H1 (cell line): ENCODE measurements around the gene STT3A. TPM values are rescaled to one million over a fixed set of nuclear protein-coding genes. Genes with fewer than 3 reads are reported as not detected.

ENCODE experiments used
- CTCF ChIA-PET: fragments of 300-600 bp; sonication (Branson Sonifier 250); formaldehyde crosslinking; loops from one replicate; lab custom pipeline; 2021; ENCODE audit not compliant: partially characterized antibody; lab: Charles Lee
- POLR2A ChIA-PET: fragments of 300-600 bp; sonication (Branson Sonifier 250); formaldehyde crosslinking; loops from one replicate; lab custom pipeline; 2021; ENCODE audit warnings: inconsistent platforms; ENCODE audit not compliant: partially characterized antibody; lab: Charles Lee
- DNase-seq, 2 experiments: peaks; one replicate each; pipeline versions ENCODE4 v3.0.0 to v3.0.0-alpha.2; 2010 to 2022; ENCODE audit warnings: low spot score in 2 of 2, low read depth in 1 of 2, mixed read lengths in 1 of 2
- FAIRE-seq: peaks from 2 replicates; lab custom pipeline; 2011; peaks lifted over from hg19 to GRCh38; lab: Jason Lieb, UNC
- H2AFZ ChIP-seq: 2 replicates; pipeline ENCODE4 v1.8.1; 2012; ENCODE audit warnings: low read length, inconsistent platforms
- H2AK5ac ChIP-seq: 2 replicates; pipeline ENCODE4 v1.6.1; 2013; ENCODE audit warnings: low read depth, low read length
- H2BK120ac ChIP-seq: replicated peaks from 2 replicates; pipeline ENCODE3; 2013; ENCODE audit warnings: low read depth, low read length, inconsistent platforms
- H2BK12ac ChIP-seq: 2 replicates; pipeline ENCODE4 v1.6.1; 2013; ENCODE audit warnings: low read depth, low read length
- H2BK15ac ChIP-seq: 2 replicates; pipeline ENCODE4 v1.6.1; 2013; ENCODE audit warnings: low read length
- H2BK20ac ChIP-seq: 2 replicates; pipeline ENCODE4 v1.6.1; 2013; ENCODE audit warnings: low read length
- H2BK5ac ChIP-seq: 2 replicates; pipeline ENCODE4 v1.6.1; 2013; ENCODE audit warnings: low read depth, low read length
- H3K14ac ChIP-seq: 2 replicates; pipeline ENCODE4 v1.6.1; 2013; ENCODE audit warnings: inconsistent platforms; ENCODE audit not compliant: insufficient read length
- H3K18ac ChIP-seq: 2 replicates; pipeline ENCODE4 v1.6.1; 2013; ENCODE audit warnings: low read length; ENCODE audit errors: extremely low read depth
- H3K23ac ChIP-seq: 2 replicates; pipeline ENCODE4 v1.6.1; 2013; ENCODE audit warnings: inconsistent platforms; ENCODE audit not compliant: insufficient read length
- H3K23me2 ChIP-seq: 2 replicates; pipeline ENCODE4 v1.6.1; 2013; ENCODE audit warnings: low read depth, low read length
- H3K27ac ChIP-seq: 2 replicates; pipeline ENCODE4 v1.6.1; 2011; ENCODE audit warnings: low read depth, low read length, inconsistent platforms
- H3K27me3 ChIP-seq, 4 experiments: replicated peaks in 1 of 4; 1 replicate in 1 of 4; 2 replicates in 3 of 4; pipeline versions ENCODE4 v1.6.1 to v1.8.1; 2011 to 2013; ENCODE audit warnings: low read length in 3 of 4, mild to moderate bottlenecking in 3 of 4, inconsistent platforms in 2 of 4, mixed read lengths in 2 of 4, moderate library complexity in 1 of 4; ENCODE audit not compliant: control insufficient read depth in 3 of 4, insufficient read depth in 3 of 4; ENCODE audit errors: extremely low read depth in 1 of 4
- H3K36me3 ChIP-seq, 4 experiments: 2 replicates each; pipeline versions ENCODE4 v1.6.1 to v1.8.1; 2011 to 2013; ENCODE audit warnings: mild to moderate bottlenecking in 4 of 4, low read length in 3 of 4, moderate library complexity in 2 of 4, control low read depth in 1 of 4, inconsistent platforms in 1 of 4; ENCODE audit not compliant: insufficient read depth in 4 of 4, control insufficient read depth in 2 of 4
- H3K4ac ChIP-seq: replicated peaks from 2 replicates; pipeline ENCODE3; 2013; ENCODE audit warnings: low read length, low read depth, mixed read lengths, inconsistent platforms; ENCODE audit not compliant: insufficient read length
- H3K4me1 ChIP-seq, 4 experiments: replicated peaks in 1 of 4; 1 replicate in 1 of 4; 2 replicates in 3 of 4; pipeline versions ENCODE4 v1.6.1 to v1.8.1; 2011 to 2013; ENCODE audit warnings: low read length in 3 of 4, inconsistent platforms in 2 of 4, mixed read lengths in 1 of 4; ENCODE audit not compliant: insufficient read depth in 4 of 4, control insufficient read depth in 3 of 4
- H3K4me2 ChIP-seq, 2 experiments: 2 replicates each; pipeline versions ENCODE4 v1.6.1 to v1.8.1; 2011 to 2013; ENCODE audit warnings: low read depth in 2 of 2, low read length in 2 of 2, control low read depth in 1 of 2, inconsistent platforms in 1 of 2, mild to moderate bottlenecking in 1 of 2; ENCODE audit not compliant: insufficient read depth in 1 of 2
- H3K4me3 ChIP-seq, 4 experiments: fragments of 200-600, 300-600 bp in 1 of 4; sonication (generic), shearing (Covaris generic), sonication (Bioruptor Twin) in 1 of 4; 2 replicates each; pipeline versions ENCODE4 v1.5.1 to v1.8.1; 2011 to 2016; ENCODE audit warnings: low read length in 4 of 4, low read depth in 3 of 4, control low read depth in 2 of 4, inconsistent platforms in 2 of 4, mild to moderate bottlenecking in 2 of 4, mixed read lengths in 1 of 4, moderate library complexity in 1 of 4; ENCODE audit not compliant: insufficient read depth in 2 of 4; ENCODE audit errors: extremely low read depth in 1 of 4
- H3K56ac ChIP-seq: replicated peaks from 2 replicates; pipeline ENCODE3; 2013; ENCODE audit warnings: low read depth, mild to moderate bottlenecking, mixed read lengths, low read length, inconsistent platforms; ENCODE audit not compliant: insufficient read length
- H3K79me1 ChIP-seq: 2 replicates; pipeline ENCODE4 v1.6.1; 2013; ENCODE audit warnings: low read depth, low read length, control low read depth
- H3K79me2 ChIP-seq, 2 experiments: 2 replicates each; pipeline versions ENCODE4 v1.6.1 to v1.8.1; 2012 to 2013; ENCODE audit warnings: low read length in 2 of 2, mild to moderate bottlenecking in 2 of 2, inconsistent platforms in 1 of 2; ENCODE audit not compliant: insufficient read depth in 2 of 2, control insufficient read depth in 1 of 2
- H3K9ac ChIP-seq, 4 experiments: replicated peaks in 1 of 4; 1 replicate in 1 of 4; 2 replicates in 3 of 4; pipeline versions ENCODE4 v1.6.1 to v1.8.1; 2011 to 2013; ENCODE audit warnings: low read depth in 3 of 4, low read length in 3 of 4, control low read depth in 2 of 4, mild to moderate bottlenecking in 2 of 4, moderate library complexity in 2 of 4, inconsistent platforms in 1 of 4; ENCODE audit errors: extremely low read depth in 1 of 4
- H3K9me3 ChIP-seq, 2 experiments: 2 replicates each; pipeline versions ENCODE4 v1.6.1 to v1.8.1; 2012 to 2013; ENCODE audit warnings: mild to moderate bottlenecking in 2 of 2, moderate library complexity in 2 of 2, control low read depth in 1 of 2, inconsistent platforms in 1 of 2, low read depth in 1 of 2, low read length in 1 of 2, mixed read lengths in 1 of 2; ENCODE audit not compliant: insufficient read depth in 2 of 2
- H4K20me1 ChIP-seq, 2 experiments: replicated peaks in 1 of 2; 2 replicates each; pipeline versions ENCODE3 to v1.8.1; 2011 to 2013; ENCODE audit warnings: inconsistent platforms in 2 of 2, low read length in 2 of 2, mild to moderate bottlenecking in 1 of 2; ENCODE audit not compliant: insufficient read depth in 2 of 2, control insufficient read depth in 1 of 2
- H4K5ac ChIP-seq: 2 replicates; pipeline ENCODE4 v1.6.1; 2013; ENCODE audit warnings: low read length, low read depth, mixed read lengths, inconsistent platforms; ENCODE audit not compliant: insufficient read length
- H4K8ac ChIP-seq: 2 replicates; pipeline ENCODE4 v1.8.0; 2013; ENCODE audit warnings: mild to moderate bottlenecking, moderate library complexity, low read length, inconsistent platforms; ENCODE audit not compliant: insufficient read depth; ENCODE audit errors: extremely low read depth
- H4K91ac ChIP-seq: replicated peaks from 2 replicates; pipeline ENCODE3; 2013; ENCODE audit warnings: low read length, mixed read lengths, inconsistent platforms; ENCODE audit not compliant: insufficient read length
- BRCA1 ChIP-seq: IDR thresholded peaks from 2 replicates; pipeline ENCODE4 v1.6.1; 2012; ENCODE audit warnings: low read depth, low read length, improper control_type of control experiment
- CHD1 ChIP-seq: IDR thresholded peaks from 2 replicates; pipeline ENCODE4 v1.6.1; 2012; ENCODE audit warnings: low read depth, low read length, improper control_type of control experiment
- CTBP2 ChIP-seq: IDR thresholded peaks from 2 replicates; pipeline ENCODE4 v1.7.0; 2011; ENCODE audit warnings: borderline replicate concordance, mild to moderate bottlenecking, moderate library complexity, mixed read lengths, low read length; ENCODE audit not compliant: insufficient read depth, insufficient read length
- CTCF ChIP-seq, 3 experiments: IDR thresholded peaks; 1 replicate in 2 of 3; 2 replicates in 1 of 3; pipeline versions ENCODE4 v1.5.1 to v1.6.1; 2011; ENCODE audit warnings: low read length in 3 of 3, mild to moderate bottlenecking in 3 of 3, inconsistent platforms in 2 of 3, low read depth in 1 of 3, moderate library complexity in 1 of 3; ENCODE audit not compliant: insufficient read depth in 1 of 3; ENCODE audit errors: control extremely low read depth in 1 of 3
- KDM5A ChIP-seq: fragments of 200-600 bp; IDR thresholded peaks from 2 replicates; pipeline ENCODE4 v1.7.1; 2012; ENCODE audit warnings: mild to moderate bottlenecking, low read length, inconsistent platforms, mixed read lengths
- MAX ChIP-seq: IDR thresholded peaks from 2 replicates; pipeline ENCODE4 v1.6.1; 2012; ENCODE audit warnings: inconsistent platforms
- POU5F1 ChIP-seq: IDR thresholded peaks from 2 replicates; pipeline ENCODE4 v1.6.1; 2011; ENCODE audit warnings: low read depth, mild to moderate bottlenecking, low read length, moderate library complexity
- RNF2 ChIP-seq: fragments of 200-900, 300-1000 bp; sonication (generic); IDR thresholded peaks from 2 replicates; pipeline ENCODE4 v1.7.1; 2016; ENCODE audit warnings: borderline replicate concordance, low read depth, mild to moderate bottlenecking, antibody characterized with exemption, low read length; ENCODE audit not compliant: poor library complexity, severe bottlenecking; ENCODE audit errors: missing control alignments
- SAP30 ChIP-seq: fragments of 300-600 bp; sonication (generic); IDR thresholded peaks from 2 replicates; pipeline ENCODE4 v1.7.1; 2012; ENCODE audit warnings: low read length, moderate library complexity, mild to moderate bottlenecking, inconsistent platforms; ENCODE audit not compliant: insufficient read depth, insufficient replicate concordance
- WGBS, 2 experiments: shearing (Covaris generic) in 1 of 2; methylation state at CpG; one replicate each; pipeline versions ENCODE4 v1.1.6 to v1.1.7; 2013 to 2015; ENCODE audit warnings: low lambda C conversion rate in 2 of 2, mixed read lengths in 2 of 2, inconsistent platforms in 1 of 2, low coverage in 1 of 2, missing lambda C conversion rate in 1 of 2; ENCODE audit not compliant: insufficient replicate concordance in 2 of 2, insufficient coverage in 1 of 2, insufficient read length in 1 of 2; ENCODE audit errors: extremely low coverage in 1 of 2, missing lambda C conversion rate in 1 of 2; 5-methylcytosine and 5-hydroxymethylcytosine counted together
- polyA plus RNA-seq, 7 experiments: library from polyadenylated mRNA; depleted of rRNA in 3 of 7; stranded (reverse) in 5 of 7; unstranded in 2 of 7; fragments of >200 nt in 5 of 7; fragments of 200-250 nt in 2 of 7; gene quantifications; 1 replicate in 5 of 7; 2 replicates in 1 of 7; 4 replicates in 1 of 7; pipeline versions ENCODE4 v1.2.1 to v1.2.3, GENCODE V29; 2011 to 2013; ENCODE audit warnings: missing spikeins in 2 of 7, mixed read lengths in 2 of 7
- total RNA-seq: library from RNA; stranded (reverse); fragmentation: NEBNext Ultra II Directional; extraction: Animal tissue kit (Norgen Biotek cat#: 25700); gene quantifications from 2 replicates; pipeline ENCODE4 v1.2.1, GENCODE V29; 2021

STT3A gene
- total and polyA plus RNA-seq, 2 of the 8 experiments (the other 6 are each of a cell fraction or from before 2014, with no cell fraction given): 173 to 211 TPM

DNA sequence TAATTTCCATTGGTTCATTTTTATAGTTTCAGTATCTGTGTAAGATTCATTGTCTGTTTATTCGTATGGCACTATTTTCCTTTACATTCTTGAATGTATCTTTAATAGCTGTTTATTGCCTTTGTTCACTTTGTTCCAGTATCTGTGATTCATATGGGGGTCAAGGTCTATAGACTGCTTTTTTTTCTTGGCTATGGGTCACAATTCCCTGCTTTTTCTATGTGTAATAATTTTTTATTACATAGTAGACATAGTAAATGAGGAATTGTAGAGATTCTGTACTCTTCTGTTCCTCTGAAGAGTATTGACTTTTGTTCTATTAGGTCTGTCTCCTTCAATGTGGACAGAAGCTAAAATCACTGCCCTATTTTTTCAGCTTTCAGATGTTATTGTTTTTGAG, 77.5 kb downstream of the STT3A start:
- Histone ChIP-seq H2BK20ac (no peak overlapping the region), H3K14ac (no peak overlapping the region), H2BK15ac (no peak overlapping the region), H4K5ac (no peak overlapping the region), H3K23me2 (no peaks in the 10 kb centered on the region), H4K20me1 (peaks cover 0 to 2% of the 10 kb centered on the region in 2 experiments), H3K18ac (no peak overlapping the region), H3K4me2 (no peak overlapping the region), H3K79me2 (peaks cover 0 to 21% of the 10 kb centered on the region in 2 experiments; a peak in 2 of 4 replicates), H3K79me1 (no peaks in the 10 kb centered on the region), H3K4ac (no peak overlapping the region), H3K36me3 (peaks cover 5 to 22% (median 8%) of the 10 kb centered on the region in 4 experiments; a peak in 7 of 8 replicates), H3K9me3 (no peaks in the 10 kb centered on the region), H2AK5ac (no peak overlapping the region), H3K4me3 (no peak overlapping the region), H2BK120ac (no peak overlapping the region), H3K23ac (no peak overlapping the region), H4K8ac (no peak overlapping the region), H2BK12ac (no peak overlapping the region), H3K56ac (no peak overlapping the region), H2AFZ (no peak overlapping the region), H3K27me3 (no peaks in the 10 kb centered on the region), H3K9ac (no peak overlapping the region), H4K91ac (no peak overlapping the region), H2BK5ac (no peak overlapping the region)
- POLR2A ChIA-PET: interaction anchor here (0.7 to 3.1 kb wide), 3 partner anchors 11 to 27 kb away, joined by 3 to 18 read pairs (median 3); partner anchors contain the start of gene ACRV1
- no peak for FAIRE-seq
- CTCF ChIA-PET: interaction anchor here (1.1 to 6.1 kb wide), 2 partner anchors 11 to 15 kb away, joined by 4 to 45 read pairs; partner anchors contain the start of gene ACRV1
- TF ChIP-seq MAX (no peak), BRCA1 (no peak), POU5F1 (no peak), CTCF (IDR thresholded peaks at IDR 0.05; ENCODE audit: control extremely low read depth in 1 of 3, insufficient read depth in 1 of 3, low read depth in 1 of 3, low read length in 3 of 3) (no peak), KDM5A (no peak), RNF2 (no peak), CTBP2 (no peak), CHD1 (no peak), SAP30 (no peak)
- TF ChIP-seq, all 59 proteins: peak for 0
- no peaks in the 10 kb centered on the region for H3K4me1 ChIP-seq
- no peak overlapping the region for H3K27ac ChIP-seq
- 88% methylated on average over 1 of the region's 1 CpG; no CpG with 5 or more reads in 1 of the 2 experiments for WGBS, 2 experiments
- no peak for DNase-seq
